KBM-7 (cell line): ENCODE measurements around the gene PKNOX2.

ENCODE experiments used
- DNase-seq: peaks from one replicate; pipeline ENCODE4 v3.0.0-alpha.2; 2015
- in situ Hi-C: fragments of 300-500 bp; cut with MboI; formaldehyde crosslinking; loops from 2 replicates; pipeline ENCODE4 v1.14.3; 2020; ENCODE audit warnings: low sequenced_read_pairs, low pct_unique_long_range_greater_than_20kb, mixed read lengths

The PKNOX2 gene

DNA sequence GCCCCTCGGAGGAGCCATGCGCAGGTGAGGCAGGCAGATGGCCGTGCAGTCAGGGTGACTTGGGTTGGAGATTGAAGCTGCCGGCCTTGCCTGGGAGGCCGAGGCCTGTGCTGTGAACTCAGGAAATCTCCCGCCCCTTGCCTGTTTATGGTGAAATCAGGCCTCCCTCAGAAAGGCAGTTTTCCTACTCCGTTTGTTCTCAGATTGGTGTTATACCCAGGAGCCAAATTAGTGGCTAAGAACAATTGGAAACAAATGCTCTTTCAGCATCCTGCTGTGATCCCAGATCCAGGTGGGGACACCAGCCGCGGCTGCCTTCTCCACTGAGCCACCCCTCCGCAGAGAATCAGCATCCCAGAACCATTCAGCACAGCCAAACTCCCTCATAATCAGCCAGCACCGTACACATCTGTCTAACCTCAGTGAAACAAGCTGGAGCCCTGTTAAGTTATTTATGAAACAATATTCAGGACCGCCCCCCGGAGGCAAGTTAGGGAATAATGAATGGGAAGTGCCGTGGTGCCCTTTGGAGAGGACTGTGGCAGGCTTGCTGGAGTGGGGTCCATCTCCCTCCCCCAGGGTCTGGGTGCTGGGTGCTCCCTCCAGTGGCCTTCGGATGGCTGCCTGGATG is 60.0 kb downstream of the PKNOX2 start:
- in situ Hi-C loops, result no loop called here
- DNase-seq, result no peak

DNA sequence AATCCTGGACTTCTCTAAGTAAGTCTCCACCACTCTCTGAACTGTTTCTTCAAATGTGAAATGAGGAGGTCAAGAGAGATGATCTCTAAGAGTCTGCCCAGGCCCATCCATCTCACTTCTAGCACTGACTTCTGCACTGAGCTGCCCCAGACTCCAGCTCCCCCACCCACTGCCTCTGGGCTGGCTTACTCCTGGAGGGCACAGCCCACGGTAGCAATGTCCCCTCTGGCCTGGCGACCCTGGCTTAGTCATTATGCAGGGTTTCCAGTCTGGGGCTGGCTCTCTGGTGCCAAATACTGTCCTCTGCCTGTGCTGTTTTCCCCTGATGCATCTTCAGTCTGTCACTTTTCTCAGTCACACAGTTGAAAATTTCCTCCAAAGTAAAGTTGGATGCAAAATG is 60.9 kb downstream of the PKNOX2 start:
- no peak for DNase-seq

DNA sequence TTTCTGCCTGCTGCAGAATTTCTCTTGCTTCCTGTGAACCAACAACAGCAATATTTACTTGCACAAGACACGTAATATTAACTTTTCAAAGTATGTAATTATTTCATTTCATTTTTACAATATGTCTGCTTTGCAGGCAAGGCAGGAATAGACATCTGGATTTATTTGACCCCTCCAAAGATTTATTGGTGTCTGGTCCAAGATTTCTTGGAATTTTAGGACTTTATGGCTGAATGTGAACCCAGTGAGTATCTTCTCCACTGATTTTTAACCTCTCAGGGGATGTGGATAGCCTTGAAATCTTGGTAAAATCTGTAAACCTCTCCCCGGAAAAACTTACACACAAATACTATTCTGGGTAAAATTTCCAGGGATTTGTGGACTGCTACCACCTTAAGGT is 61.5 kb downstream of the PKNOX2 start:
- in situ Hi-C loops, result no loop called here
- DNase-seq, result no peak

More for the DNA sequence above, 60.9 kb downstream of the PKNOX2 start:
- in situ Hi-C loops, result no loop called here

DNA sequence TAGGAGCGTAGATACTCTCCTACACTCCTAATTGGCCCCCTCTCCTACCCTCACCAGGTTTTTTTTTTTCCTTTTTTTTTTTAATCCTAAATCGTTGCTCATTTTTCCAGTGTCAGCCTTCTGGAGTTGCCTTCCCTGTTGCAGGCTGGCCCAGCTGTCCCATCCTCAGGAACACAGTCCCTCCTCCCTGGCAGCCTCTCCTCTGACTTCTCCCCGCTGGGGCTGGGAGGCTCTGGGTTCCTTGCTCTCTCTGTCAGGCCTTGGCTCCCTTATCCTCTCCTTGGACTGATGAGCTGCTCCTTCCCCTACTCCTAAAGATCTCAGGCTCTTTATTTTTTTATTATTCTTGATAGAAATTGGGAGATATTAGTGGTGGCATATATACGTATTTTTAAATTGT is 62.2 kb downstream of the PKNOX2 start:
- in situ Hi-C loops, result no loop called here
- DNase-seq, result no peak

DNA sequence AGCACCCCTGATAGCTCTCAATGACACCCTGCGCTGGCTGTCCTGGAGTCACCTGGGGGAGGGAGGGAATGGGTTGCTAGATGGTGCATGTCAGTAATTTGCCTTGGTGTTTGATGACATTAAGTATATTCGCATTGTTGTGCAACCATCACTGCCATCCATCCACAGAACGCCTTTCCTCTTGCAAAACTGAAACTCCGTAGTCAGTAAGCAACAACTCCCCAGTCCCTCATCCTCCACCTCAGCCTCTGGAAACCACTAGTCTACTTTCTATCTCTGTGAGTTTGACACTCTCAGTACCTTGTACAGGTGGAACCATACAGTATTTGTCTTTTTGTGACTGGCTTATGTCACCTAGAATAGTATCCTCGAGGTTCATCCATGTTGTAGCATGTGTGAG is 62.6 kb downstream of the PKNOX2 start:
- DNase-seq, result no peak
- in situ Hi-C loops, result no loop called here

DNA sequence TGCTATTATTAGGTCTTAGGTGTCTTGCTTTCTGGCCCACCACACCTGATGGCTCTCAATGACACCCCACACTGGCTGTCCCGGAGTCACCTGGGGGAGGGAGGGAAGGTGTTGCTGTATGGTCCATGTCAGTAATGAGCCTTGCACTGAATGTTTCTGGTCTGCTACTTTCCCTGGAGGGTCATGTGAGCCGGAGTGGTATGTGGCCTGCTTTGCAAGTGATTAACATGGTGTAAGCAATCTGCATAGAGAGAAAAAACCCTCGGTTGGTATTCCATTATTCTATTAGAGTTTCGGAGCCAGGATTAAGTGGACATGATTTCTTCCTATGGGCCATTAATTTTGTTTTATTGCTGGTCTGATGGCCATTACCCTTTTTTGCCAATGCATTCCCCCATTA is 63.9 kb downstream of the PKNOX2 start:
- in situ Hi-C loops, result no loop called here
- DNase-seq, result no peak

DNA sequence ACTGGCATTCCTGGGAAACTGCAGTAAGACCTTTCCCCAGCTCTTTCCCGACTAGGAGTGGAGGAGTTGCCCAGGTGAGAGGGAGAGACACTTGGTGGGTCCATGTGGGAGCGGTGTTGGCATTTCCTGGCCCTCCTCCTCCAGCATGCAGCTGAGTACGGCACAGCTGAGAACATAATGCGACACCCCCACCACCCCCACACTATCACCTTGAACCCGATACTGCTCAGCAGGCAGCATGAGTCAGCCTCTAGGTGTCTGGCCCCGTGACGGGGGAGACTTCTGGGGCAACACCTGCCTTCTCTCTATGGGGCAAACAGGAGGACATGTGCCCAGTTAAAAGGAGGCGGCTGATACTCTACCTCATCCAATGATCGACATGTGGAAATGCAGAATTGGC is 64.4 kb downstream of the PKNOX2 start:
- in situ Hi-C loops, result no loop called here
- DNase-seq, result no peak

DNA sequence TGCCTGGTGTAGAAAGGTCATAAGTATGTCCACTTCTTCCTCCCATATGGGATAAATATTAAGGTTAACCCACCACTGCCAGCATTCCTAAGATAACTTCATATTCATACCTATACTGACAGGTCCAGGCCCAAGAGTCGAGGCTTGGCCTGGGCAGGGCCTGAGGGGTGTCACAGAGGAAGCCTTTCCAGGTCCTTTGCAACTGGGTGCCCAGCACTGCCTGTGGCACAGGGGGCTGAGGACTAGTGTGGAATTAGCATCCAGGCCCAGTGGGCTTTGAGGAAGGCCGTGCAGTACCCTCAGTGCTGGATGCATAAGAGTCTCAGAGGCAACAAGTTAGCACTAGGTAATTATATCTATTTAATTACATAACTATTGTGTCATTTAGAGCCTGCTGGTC is 65.4 kb downstream of the PKNOX2 start:
- DNase-seq, result no peak
- in situ Hi-C loops, result no loop called here

DNA sequence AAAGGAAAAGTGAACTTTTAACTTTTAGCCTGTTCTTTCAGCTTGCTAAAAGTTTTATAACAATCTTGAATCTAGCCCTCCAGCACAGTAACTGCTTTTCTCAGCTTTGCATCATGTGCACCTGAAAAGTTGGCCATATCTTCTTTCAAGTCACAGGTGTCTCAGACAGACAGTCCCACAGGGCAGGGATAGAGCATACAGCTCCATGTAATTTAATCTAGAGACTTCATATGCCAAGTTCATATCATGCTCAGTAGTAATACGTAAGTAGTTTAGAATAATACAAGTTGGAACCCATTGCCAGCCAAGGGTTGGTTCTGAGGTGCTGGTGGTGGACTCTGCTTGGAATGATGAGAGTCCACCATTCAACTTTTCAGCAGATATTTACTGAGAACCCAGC is 68.6 kb downstream of the PKNOX2 start:
- DNase-seq, result no peak
- in situ Hi-C loops, result no loop called here

DNA sequence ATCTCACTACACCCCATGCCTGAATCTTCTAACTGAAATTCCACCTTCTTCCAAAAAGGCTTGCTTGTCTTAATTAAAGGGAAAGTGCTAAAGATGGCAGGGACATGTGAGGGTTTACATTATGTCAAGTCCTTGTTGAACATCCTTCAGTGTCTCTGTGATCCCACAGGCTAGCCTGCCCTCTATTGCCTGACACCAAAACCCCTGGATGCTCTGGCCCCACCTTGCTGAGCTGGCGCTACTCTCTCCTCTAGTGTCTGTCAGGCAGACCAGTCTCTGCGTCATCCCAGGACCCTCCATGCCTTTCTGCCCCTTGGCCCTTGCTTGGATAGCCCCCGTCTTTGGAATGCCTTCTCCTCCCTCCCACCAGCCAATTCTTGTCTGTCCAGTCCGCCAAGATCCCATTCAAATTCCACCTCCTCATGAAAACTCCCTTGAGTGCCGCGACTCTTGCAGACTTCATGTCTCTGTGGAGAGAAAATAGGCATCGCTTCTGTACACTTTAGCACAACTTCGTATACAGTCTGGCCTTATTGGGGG is 69.3 kb downstream of the PKNOX2 start:
- no peak for DNase-seq
- in situ Hi-C loops, result no loop called here

DNA sequence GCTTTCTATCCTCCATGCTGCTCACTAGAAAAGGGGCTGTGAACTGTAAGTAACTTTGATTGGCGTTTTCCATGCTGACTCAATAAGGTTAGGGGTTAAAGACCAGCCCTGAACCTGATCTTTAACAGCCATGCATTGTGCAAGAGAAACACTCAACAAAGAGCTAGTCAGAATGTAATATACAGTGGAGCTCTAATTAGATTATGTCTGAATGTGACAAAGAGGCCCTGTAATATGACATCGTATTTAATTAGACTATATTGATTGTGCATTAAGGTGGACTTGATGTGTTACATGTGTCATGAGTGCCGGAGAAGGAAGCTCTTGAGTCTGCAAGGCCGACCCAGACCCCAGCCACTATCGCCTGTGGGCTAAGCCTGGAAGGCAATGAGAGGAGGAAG is 70.5 kb downstream of the PKNOX2 start:
- DNase-seq, result no peak
- in situ Hi-C loops, result no loop called here

DNA sequence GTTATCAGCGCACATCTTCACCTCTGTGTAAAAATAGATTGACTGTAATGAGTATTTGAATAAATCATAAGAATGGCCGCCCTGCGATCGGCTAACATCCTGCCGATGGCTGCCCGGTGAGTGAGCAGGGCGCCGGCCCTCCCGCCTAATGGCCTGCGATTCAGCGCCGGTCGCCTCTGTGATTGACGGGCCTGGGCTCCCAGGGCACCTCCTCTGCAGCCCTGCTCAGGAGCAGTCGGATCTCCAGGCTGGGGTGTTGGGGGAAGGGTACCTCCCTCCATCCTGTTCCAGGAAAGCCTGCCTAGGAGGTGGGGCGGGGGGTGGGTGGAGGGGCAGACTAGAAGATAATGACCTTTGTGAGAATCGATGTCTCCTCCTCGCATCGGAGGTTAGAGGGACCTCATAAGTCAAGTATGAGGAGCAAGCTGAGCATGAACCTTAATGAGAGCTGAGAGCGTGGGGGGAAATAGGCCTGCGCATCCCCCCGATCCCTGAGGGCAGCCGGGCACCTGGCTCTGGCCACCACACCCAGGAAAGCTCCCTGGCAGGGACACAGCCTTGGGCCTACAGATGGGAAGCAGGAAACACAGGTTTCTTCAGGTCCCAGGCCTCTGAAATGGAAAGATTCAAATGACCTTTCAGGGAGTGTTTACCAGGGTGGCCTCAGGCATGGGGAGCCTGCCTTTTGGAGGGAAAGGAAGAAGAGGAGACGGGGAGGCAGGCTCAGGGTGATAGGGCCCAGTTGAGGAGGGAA is 71.7 kb downstream of the PKNOX2 start:
- in situ Hi-C loops, result no loop called here
- DNase-seq, result no peak

DNA sequence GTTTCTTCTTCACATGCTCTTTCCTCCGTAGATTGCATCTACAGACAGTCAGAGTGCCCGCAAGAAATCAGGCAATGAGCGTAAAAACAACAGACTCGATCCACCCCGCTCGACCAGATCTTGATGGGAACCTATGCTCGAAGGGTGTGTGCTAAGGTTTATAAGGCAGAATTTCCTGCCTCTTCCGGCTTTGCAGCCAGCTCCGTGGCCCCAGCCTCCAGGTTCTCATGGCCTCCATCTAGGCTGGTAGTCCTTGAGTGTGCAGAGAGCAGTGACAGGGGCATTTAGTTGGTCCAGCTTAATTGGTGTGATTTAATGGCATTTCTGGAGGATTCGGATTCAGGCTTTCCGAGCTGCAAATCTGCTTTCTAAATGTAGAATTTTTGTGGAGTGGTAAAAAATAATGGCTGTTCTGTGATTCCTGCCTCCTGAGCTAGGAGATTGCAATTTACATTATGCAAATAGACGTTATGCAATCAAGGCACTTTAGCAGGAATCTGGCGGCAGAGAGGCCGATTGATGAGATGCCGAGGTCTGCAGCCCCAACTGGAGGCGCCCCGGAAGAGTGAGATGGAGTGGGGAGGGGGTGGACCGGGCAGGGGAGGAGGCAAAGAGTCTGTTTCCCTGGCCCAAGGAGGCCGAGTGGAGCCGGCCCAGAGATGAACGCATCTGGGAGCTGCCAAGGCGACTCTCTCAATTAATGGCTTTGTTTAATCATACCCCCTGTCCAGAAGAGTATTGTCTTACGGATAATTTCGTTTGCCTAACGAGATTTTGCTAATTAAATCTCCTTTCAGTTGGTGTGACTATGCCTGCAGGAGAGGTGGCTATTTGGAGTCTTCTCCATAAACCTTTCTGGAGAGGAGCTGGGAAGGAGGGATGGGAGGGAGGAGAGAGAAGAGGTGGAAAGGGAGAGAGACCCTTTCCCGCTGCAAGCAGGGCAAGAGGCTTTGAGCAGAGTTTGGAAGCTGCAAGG is 75.3 kb downstream of the PKNOX2 start:
- DNase-seq, result no peak
- in situ Hi-C loops, result no loop called here

DNA sequence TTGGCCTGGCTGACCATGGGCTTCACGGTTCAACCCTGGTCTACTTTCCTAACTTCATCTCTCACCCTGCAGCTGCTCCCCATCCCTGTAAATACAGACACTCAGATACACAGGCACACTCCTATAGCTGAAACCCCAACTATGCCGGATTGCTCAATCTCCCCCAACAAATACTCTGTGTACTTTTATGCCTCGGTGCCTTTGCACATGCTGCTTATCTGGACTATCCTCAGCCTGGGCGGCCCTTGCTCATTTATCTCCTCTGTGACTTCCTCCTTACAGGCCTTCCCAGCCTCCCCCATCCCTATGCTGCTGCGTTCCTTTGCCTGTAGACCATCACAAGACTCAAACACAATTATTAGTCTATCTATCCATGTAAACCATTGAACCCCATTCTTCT is 76.6 kb downstream of the PKNOX2 start:
- in situ Hi-C loops, result no loop called here
- no peak for DNase-seq

DNA sequence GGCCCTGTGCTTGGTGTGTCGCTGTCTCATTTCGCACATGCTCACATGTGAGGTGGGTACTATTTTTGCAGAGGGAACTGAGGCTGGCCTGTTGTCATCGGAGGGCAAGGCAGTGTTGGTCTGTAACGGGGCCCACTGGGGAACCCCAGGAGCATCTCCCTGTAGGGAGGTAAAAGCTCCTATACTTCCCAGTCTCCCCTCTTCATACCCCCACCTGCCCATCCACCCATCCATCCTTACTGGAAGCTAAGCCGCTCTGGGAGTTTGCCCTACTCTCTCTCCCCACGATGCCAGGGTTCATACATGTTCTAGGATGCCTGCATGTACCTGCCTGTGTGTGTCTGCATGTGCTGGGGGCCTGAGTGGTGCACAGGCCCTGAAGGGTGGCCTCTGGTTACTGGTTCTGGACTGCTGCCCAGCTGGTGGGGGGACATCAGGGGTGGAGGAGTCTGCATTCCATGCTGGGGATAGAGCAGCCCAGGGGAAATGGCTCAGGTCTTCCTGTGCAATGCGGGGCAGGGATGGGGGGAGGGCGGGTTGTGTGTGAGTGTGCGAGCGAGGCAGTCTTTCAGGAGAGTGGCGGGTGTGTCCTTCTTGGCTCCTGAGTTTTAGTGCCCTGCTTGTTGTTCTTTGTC is 77.7 kb downstream of the PKNOX2 start:
- in situ Hi-C loops, result no loop called here
- DNase-seq, result no peak

DNA sequence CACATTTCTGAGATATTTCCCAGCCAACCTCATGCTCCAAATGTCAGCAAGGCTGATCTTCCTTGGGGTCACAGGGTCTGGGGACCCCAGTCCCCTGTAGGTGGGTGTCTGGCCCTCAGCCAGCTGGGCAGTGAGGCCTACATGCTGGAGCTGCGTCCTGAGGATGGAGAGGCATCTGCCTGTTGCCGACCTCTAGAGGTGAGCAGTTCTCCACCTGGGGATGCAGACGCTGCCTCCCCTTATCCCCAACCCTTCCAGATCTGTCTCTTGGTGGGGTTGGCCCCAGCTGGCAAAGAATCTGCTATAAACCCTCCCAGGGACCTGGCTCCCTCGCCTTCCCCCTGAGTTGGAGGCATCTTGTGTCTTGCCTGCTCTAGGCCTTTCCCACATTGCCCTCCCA is 79.6 kb downstream of the PKNOX2 start:
- no peak for DNase-seq
- in situ Hi-C loops, result no loop called here

DNA sequence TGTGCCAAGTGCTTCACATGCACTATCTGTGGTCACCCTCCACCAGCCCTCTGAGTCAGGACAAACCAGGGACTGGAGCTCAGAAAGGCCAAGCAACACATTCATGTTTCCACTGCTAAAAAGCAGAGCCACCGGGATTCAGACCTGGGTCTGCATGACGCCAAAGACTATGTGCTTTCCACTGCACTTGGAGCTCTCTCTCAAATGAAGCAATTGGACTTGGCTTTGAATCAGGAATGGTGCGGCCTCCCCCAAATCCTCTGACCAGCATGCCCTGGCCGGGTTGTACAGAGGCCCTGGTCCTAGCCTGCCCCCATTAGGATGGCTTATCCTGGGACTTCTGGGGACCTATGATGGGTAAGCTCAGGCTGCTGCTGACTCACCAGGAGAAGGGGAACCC is 80.7 kb downstream of the PKNOX2 start:
- DNase-seq, result no peak
- in situ Hi-C loops, result no loop called here

DNA sequence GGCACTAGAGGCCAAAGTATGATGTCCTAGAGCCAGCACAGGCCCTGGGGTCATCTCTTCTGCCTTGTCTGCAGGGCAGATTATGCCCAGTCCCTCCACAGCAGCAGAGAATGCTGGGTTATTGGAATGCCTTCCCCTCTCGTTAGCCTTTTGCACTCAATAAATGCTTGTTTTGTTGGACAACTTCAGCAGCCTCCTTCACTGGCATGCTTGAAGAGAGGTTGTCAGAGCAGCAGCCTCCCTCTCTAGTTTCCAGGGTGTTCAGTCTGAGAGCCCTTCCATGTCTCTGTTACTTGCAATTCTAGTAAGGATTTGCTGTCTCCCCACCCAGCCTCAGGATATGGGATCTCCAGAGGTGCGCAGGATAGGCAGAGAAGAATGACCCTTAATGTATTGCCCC is 82.9 kb downstream of the PKNOX2 start:
- in situ Hi-C loops, result no loop called here
- DNase-seq, result no peak
